Ureter (tissue), 1 donor: ENCODE measurements around the gene NUMB. TPM values are rescaled to one million over a fixed set of nuclear protein-coding genes. Genes with fewer than 3 reads are reported as not detected.

ENCODE experiments used
- DNase-seq: peaks from one replicate; pipeline ENCODE4 v3.0.0-alpha.2; 2020; ENCODE audit warnings: low spot score
- total RNA-seq: library from RNA; stranded (reverse); gene quantifications from one replicate; pipeline ENCODE4 v1.2.4, GENCODE V29; 2023
- donor health status: DM: yes; HTN: yes; CAD: no.

NUMB gene
- total RNA-seq, 1 donor from 2014 or later: 83.7 TPM

GRCh38 chr14:73261075-73261474, 197.3 kb downstream of the NUMB start:
- DNase-seq: no peak

GRCh38 chr14:73260574-73260973, 197.8 kb downstream of the NUMB start:
- DNase-seq: no peak

GRCh38 chr14:73259837-73260236, 198.5 kb downstream of the NUMB start:
- no peak for DNase-seq

GRCh38 chr14:73258845-73259611, 199.3 kb downstream of the NUMB start:
- DNase-seq: no peak

- DNase-seq: no peak
Measured at GRCh38 chr14:73258076-73258475, 200.3 kb downstream of the NUMB start.

GRCh38 chr14:73255693-73256225, 202.6 kb downstream of the NUMB start:
- no peak for DNase-seq

- DNase-seq: no peak
Measured at GRCh38 chr14:73255005-73255400, 203.3 kb downstream of the NUMB start.

GRCh38 chr14:73254247-73255004, 203.9 kb downstream of the NUMB start:
- DNase-seq: no peak

GRCh38 chr14:73253721-73254120, 204.6 kb downstream of the NUMB start:
- DNase-seq: no peak

GRCh38 chr14:73253323-73253610, 205.1 kb downstream of the NUMB start:
- DNase-seq: no peak

GRCh38 chr14:73252491-73253322, 205.6 kb downstream of the NUMB start:
- DNase-seq: no peak

GRCh38 chr14:73251516-73252215, 206.7 kb downstream of the NUMB start:
- DNase-seq: no peak

- no peak for DNase-seq
Measured at GRCh38 chr14:73250781-73251500, 207.4 kb downstream of the NUMB start.

- no peak for DNase-seq
Measured at GRCh38 chr14:73250317-73250713, 208.0 kb downstream of the NUMB start.

- no peak for DNase-seq
Measured at GRCh38 chr14:73249564-73250316, 208.6 kb downstream of the NUMB start.

- no peak for DNase-seq
Measured at GRCh38 chr14:73249108-73249507, 209.2 kb downstream of the NUMB start.

GRCh38 chr14:73248108-73248868, 210.1 kb downstream of the NUMB start:
- no peak for DNase-seq

GRCh38 chr14:73246387-73247150, 211.8 kb downstream of the NUMB start:
- no peak for DNase-seq
